ENCODE data around the gene PPP6R2. TPM values are rescaled to one million over a fixed set of nuclear protein-coding genes. Genes with fewer than 3 reads are reported as not detected.

The PPP6R2 gene
- total RNA-seq, 3 donors from 2014 or later (not counting 1 experiment from before 2014, with no cell fraction given) = 76.0 to 103 (median 78.1) TPM

DNA sequence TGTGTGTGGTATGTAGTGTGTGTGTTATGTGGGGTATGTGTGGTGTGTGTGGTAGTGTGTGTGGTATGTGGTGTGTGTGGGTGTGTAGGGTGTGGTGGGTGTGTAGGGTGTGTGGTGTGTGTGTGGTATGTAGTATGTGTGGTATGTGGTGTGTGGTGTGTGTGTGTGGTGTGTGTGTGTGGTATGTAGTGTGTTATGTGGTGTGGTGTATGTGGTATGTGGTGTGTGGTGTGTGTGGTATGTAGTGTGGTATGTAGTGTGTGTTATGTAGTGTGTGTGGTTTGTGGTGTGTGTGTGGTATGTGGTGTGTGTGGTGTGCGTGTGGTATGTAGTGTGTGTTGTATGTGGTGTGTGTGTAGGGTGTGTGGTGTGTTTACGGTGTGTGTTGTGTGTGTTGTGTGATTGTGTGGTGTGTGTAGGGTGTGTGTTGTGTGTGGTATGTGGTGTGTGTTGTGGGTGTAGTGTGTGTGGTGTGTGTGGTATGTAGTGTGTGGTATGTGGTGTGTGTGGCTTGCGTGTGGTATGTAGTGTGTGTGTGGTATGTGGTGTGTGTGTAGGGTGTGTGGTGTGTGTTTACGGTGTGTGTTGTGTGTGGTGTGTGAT is 4.2 kb upstream of the PPP6R2 start:
- H3K4me1 Mint-ChIP-seq = peaks cover 0 to 12% of the 10 kb centered on the region in 2 donors
- Histone ChIP-seq H3K36me3 (ENCODE audit: control insufficient read depth, insufficient read depth, low read length) (no peaks in the 10 kb centered on the region), H3K27me3 (ENCODE audit: control insufficient read depth, insufficient read depth, low read length) (no peaks in the 10 kb centered on the region), H3K9me3 (ENCODE audit: control insufficient read depth, insufficient read depth, low read length) (no peaks in the 10 kb centered on the region), H3K4me1 (ENCODE audit: control insufficient read depth, insufficient read depth, low read length) (peaks cover 16% of the 10 kb centered on the region), H3K27ac (ENCODE audit: low read length) (no peak overlapping the region), H3K4me3 (ENCODE audit: low read length) (no peak overlapping the region)
- no peak overlapping the region for H3K4me3 Mint-ChIP-seq
- H3K27ac Mint-ChIP-seq = no peak overlapping the region
- no peaks in the 10 kb centered on the region for H3K36me3 Mint-ChIP-seq
- DNase-seq = no peak
- intact Hi-C loops (cut with micrococcal nuclease) = no loop called here
- 97% methylated on average over 4 of the region's 4 CpGs for WGBS (ENCODE audit: insufficient coverage)
- no peaks in the 10 kb centered on the region for H3K27me3 Mint-ChIP-seq (ENCODE audit: low read depth in 2 of 2)
- TF ChIP-seq, protein P1, sequence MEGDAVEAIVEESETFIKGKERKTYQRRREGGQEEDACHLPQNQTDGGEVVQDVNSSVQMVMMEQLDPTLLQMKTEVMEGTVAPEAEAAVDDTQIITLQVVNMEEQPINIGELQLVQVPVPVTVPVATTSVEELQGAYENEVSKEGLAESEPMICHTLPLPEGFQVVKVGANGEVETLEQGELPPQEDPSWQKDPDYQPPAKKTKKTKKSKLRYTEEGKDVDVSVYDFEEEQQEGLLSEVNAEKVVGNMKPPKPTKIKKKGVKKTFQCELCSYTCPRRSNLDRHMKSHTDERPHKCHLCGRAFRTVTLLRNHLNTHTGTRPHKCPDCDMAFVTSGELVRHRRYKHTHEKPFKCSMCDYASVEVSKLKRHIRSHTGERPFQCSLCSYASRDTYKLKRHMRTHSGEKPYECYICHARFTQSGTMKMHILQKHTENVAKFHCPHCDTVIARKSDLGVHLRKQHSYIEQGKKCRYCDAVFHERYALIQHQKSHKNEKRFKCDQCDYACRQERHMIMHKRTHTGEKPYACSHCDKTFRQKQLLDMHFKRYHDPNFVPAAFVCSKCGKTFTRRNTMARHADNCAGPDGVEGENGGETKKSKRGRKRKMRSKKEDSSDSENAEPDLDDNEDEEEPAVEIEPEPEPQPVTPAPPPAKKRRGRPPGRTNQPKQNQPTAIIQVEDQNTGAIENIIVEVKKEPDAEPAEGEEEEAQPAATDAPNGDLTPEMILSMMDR (IDR thresholded peaks at IDR 0.05) = no peak
- H3K9me3 Mint-ChIP-seq = no peaks in the 10 kb centered on the region
- ATAC-seq = no peak

DNA sequence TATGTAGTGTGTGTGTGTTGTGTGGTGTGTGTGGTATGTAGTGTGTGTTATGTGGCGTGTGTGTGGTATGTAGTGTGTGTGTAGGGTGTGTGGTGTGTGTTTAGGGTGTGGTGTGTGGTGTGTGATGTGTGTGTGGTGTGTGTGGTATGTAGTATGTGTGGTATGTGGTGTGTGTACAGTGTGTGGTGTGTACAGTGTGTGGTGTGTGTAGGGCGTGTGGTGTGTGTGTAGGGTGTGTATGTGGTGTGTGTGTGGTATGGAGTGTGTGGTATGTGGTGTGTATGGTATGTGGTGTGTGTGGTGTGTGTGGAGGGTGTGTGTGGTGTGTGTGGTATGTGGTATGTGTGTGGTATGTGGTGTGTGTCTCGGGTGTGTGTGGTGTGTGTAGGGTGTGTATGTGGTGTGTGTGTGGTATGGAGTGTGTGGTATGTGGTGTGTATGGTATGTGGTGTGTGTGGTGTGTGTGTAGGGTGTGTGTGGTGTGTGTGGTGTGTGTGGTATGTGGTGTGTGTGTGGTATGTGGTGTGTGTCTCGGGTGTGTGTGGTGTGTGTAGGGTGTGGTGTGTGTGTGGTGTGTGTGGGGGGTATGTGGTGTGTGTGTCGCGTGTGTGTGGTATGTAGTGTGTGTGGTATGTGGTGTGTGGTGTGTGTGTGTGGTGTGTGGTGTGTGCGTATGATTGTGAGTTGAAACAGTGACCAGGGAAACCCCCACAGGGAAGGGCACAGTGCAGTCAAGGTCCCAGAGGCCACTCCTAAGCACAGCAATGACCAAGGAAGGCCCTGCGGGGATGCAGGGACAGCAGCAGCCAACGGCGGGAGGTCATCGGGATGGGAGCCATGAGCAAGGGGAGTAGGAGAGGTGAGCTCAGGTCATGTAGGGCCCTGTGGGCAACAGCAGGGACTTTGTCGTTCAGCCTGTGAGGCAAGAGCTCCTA is 2.9 kb upstream of the PPP6R2 start:
- Mint-ChIP-seq H3K4me1 (peaks cover 0 to 12% of the 10 kb centered on the region in 2 donors), H3K4me3 (no peak overlapping the region), H3K36me3 (no peaks in the 10 kb centered on the region), H3K27me3 (ENCODE audit: low read depth in 2 of 2) (no peaks in the 10 kb centered on the region), H3K27ac (no peak overlapping the region), H3K9me3 (no peaks in the 10 kb centered on the region)
- TF ChIP-seq, protein P1 (IDR thresholded peaks at IDR 0.05) = no peak
- intact Hi-C loops (cut with micrococcal nuclease) = loop anchor here (5.0 kb wide), 1 partner anchor 68 kb away; the partner anchor contains the start of gene MAPK11
- DNase-seq = peak; percentile 32 to 45
- H3K27ac ChIP-seq (ENCODE audit: low read length) = no peak overlapping the region
- ATAC-seq = peak in 2 of 3 donors; percentile 11 to 16
- H3K4me3 ChIP-seq (ENCODE audit: low read length) = no peak overlapping the region
- 62% methylated on average over 11 of the region's 12 CpGs for WGBS (ENCODE audit: insufficient coverage)
- H3K27me3 ChIP-seq (ENCODE audit: control insufficient read depth, insufficient read depth, low read length) = no peaks in the 10 kb centered on the region
- peaks cover 16% of the 10 kb centered on the region for H3K4me1 ChIP-seq (ENCODE audit: control insufficient read depth, insufficient read depth, low read length)
- H3K36me3 ChIP-seq (ENCODE audit: control insufficient read depth, insufficient read depth, low read length) = no peaks in the 10 kb centered on the region
- H3K9me3 ChIP-seq (ENCODE audit: control insufficient read depth, insufficient read depth, low read length) = no peaks in the 10 kb centered on the region

DNA sequence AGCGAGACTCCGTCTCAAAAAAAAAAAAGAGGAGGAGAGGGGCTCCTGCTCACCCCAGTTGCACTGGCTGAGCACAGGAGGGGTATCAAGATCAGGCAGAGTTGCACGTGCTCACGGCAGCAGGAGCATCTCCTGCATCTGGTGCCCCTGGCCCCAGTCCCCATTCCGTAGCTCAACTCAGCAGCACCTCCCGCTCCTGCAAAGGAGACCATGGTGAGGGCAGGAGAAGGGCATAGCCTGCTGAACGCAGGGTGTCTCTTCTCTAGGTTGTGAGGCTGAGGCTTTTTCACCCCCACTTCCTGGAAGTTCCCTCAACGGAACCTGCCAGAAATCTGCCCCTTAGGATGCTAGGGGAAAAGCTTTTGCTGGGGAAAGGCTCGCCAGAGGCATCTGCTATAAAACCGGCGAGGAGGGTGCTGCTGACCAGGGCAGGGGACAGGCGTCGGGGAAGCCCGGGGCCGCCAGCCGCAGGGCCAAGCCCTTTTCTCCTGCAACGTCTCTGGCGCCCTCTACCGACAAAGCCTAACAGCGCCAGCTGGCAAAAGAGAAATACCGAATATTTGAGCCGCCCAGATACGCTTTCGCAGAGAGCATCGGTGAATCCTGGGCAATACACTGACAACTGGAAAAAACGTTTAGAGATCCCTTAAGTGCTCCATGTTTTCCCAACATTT is 1.0 kb upstream of the PPP6R2 start:
- H3K9me3 ChIP-seq (ENCODE audit: control insufficient read depth, insufficient read depth, low read length) = no peaks in the 10 kb centered on the region
- H3K36me3 Mint-ChIP-seq = no peaks in the 10 kb centered on the region
- no peaks in the 10 kb centered on the region for H3K27me3 ChIP-seq (ENCODE audit: control insufficient read depth, insufficient read depth, low read length)
- peaks cover 29% of the 10 kb centered on the region for H3K4me1 ChIP-seq (ENCODE audit: control insufficient read depth, insufficient read depth, low read length)
- no peaks in the 10 kb centered on the region for H3K9me3 Mint-ChIP-seq
- ATAC-seq = peak; percentile 62 to 77 (median 66)
- H3K36me3 ChIP-seq (ENCODE audit: control insufficient read depth, insufficient read depth, low read length) = no peaks in the 10 kb centered on the region
- 11% methylated on average over 26 of the region's 26 CpGs for WGBS (ENCODE audit: insufficient coverage)
- H3K27ac ChIP-seq (ENCODE audit: low read length) = peak overlapping the region; percentile 68
- intact Hi-C loops (cut with micrococcal nuclease) = loop anchor here (1.0 to 5.0 kb wide), 4 partner anchors 15 to 101 kb away; partner anchors contain the start of genes DENND6B and MAPK11
- peak overlapping the region; percentile 83 for H3K4me3 Mint-ChIP-seq
- TF ChIP-seq, protein P1 (IDR thresholded peaks at IDR 0.05) = peak; percentile 98
- H3K27me3 Mint-ChIP-seq (ENCODE audit: low read depth in 2 of 2) = no peaks in the 10 kb centered on the region
- peaks cover 0 to 12% of the 10 kb centered on the region in 2 donors for H3K4me1 Mint-ChIP-seq
- no peak overlapping the region for H3K27ac Mint-ChIP-seq
- peak; percentile 84 to 93 for DNase-seq
- peak overlapping the region; percentile 56 for H3K4me3 ChIP-seq (ENCODE audit: low read length)

All from natural killer cell (primary cell).